Measurements from ENCODE around the gene RHOA.

DNA sequence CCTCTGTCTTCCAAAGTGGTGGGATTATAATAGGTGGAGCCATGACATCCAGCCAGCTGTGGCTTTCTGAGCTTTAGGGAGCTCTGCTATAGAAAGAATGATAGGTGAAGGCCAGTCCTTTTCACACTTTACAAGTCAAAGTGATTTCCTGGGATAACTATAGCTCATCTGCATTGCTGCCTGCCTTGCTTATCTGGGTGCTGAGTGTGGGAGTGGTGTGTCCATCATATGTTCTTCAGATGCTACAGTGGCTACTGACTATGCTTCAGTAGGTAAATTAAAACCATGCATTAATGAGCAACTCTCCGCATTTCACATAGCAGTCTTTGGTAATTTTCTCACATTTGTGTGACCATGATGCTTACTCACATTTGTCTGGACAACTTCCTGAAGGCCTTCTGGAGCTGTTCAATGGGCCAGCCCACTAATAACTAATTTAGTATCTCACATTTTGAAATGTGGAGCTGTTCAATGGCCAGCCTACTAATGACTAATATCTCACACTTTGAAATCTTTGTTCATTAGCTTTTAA, 23.4 kb downstream of the RHOA start:
- TF ChIP-seq, protein P1, sequence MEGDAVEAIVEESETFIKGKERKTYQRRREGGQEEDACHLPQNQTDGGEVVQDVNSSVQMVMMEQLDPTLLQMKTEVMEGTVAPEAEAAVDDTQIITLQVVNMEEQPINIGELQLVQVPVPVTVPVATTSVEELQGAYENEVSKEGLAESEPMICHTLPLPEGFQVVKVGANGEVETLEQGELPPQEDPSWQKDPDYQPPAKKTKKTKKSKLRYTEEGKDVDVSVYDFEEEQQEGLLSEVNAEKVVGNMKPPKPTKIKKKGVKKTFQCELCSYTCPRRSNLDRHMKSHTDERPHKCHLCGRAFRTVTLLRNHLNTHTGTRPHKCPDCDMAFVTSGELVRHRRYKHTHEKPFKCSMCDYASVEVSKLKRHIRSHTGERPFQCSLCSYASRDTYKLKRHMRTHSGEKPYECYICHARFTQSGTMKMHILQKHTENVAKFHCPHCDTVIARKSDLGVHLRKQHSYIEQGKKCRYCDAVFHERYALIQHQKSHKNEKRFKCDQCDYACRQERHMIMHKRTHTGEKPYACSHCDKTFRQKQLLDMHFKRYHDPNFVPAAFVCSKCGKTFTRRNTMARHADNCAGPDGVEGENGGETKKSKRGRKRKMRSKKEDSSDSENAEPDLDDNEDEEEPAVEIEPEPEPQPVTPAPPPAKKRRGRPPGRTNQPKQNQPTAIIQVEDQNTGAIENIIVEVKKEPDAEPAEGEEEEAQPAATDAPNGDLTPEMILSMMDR (IDR thresholded peaks at IDR 0.05): no peak
- TF ChIP-seq POLR2A (IDR thresholded peaks at IDR 0.05; ENCODE audit: low read depth) (no peak), EP300 (IDR thresholded peaks at IDR 0.05) (no peak), POLR2AphosphoS5 (IDR thresholded peaks at IDR 0.05) (no peak)
